HG02852 (cell line): ENCODE data around the gene RAB5A.
"Not testable (repeated sequence)": the region's sequence is repeated elsewhere in the genome, so short reads cannot be mapped to it uniquely, and the experiment has no call there.

Source experiments
- ATAC-seq: cut with Tn5 transposase; IDR thresholded peaks from one replicate; pipeline ENCODE4 v1.9.1; 2021; ENCODE audit warnings: mild to moderate bottlenecking, moderate library complexity; ENCODE audit not compliant: unreplicated experiment

Gene RAB5A

GRCh38 chr3:20023623-20024405, 76.9 kb downstream of the RAB5A start:
- no peak for ATAC-seq

GRCh38 chr3:20027136-20027535, 80.2 kb downstream of the RAB5A start:
- no peak for ATAC-seq

GRCh38 chr3:20028905-20029331, 82.0 kb downstream of the RAB5A start:
- no peak for ATAC-seq

GRCh38 chr3:20031939-20032338, 85.0 kb downstream of the RAB5A start:
- ATAC-seq: not testable (repeated sequence)
